IPS DF 6.9 (cell line): ENCODE data around the gene HIPK1.
"Not testable (repeated sequence)": the region's sequence is repeated elsewhere in the genome, so short reads cannot be mapped to it uniquely, and the experiment has no call there.

Experiments
- DNase-seq: peaks from one replicate; pipeline ENCODE4 v3.0.0-alpha.2; 2013; ENCODE audit warnings: low read depth, low spot score
- H3K27ac ChIP-seq: one replicate; pipeline ENCODE4 v1.5.1; 2013; ENCODE audit warnings: low read length, control low read depth
- H3K27me3 ChIP-seq: 2 replicates; pipeline ENCODE4 v1.6.1; 2013; ENCODE audit warnings: mild to moderate bottlenecking, low read length; ENCODE audit not compliant: control insufficient read depth, insufficient read depth
- H3K36me3 ChIP-seq: 2 replicates; pipeline ENCODE4 v1.6.1; 2013; ENCODE audit warnings: low read length; ENCODE audit not compliant: control insufficient read depth, insufficient read depth
- H3K4me1 ChIP-seq: 2 replicates; pipeline ENCODE4 v1.6.1; 2013; ENCODE audit warnings: low read length; ENCODE audit not compliant: control insufficient read depth, insufficient read depth
- H3K4me3 ChIP-seq: 2 replicates; pipeline ENCODE4 v1.5.1; 2013; ENCODE audit warnings: mild to moderate bottlenecking, low read length
- H3K9me3 ChIP-seq: 2 replicates; pipeline ENCODE4 v1.6.1; 2013; ENCODE audit warnings: low read length, inconsistent platforms; ENCODE audit not compliant: control insufficient read depth, insufficient read depth
- WGBS: extraction: QIAGEN DNeasy Blood & Tissue Kit; methylation state at CpG from one replicate; pipeline ENCODE4 v1.1.7; 2013; ENCODE audit warnings: mixed read lengths, missing lambda C conversion rate; ENCODE audit not compliant: insufficient read length, insufficient coverage; 5-methylcytosine and 5-hydroxymethylcytosine counted together

The HIPK1 gene

GRCh38 chr1:113993072-113993471 lies 63.9 kb downstream of the HIPK1 start:
- Histone ChIP-seq H3K4me3 (no peak overlapping the region), H3K9me3 (no peaks in the 10 kb centered on the region; the same call in 1 of the 2 replicates), H3K36me3 (no peaks in the 10 kb centered on the region), H3K4me1 (no peaks in the 10 kb centered on the region), H3K27me3 (no peaks in the 10 kb centered on the region), H3K27ac (no peak overlapping the region)
- no peak for DNase-seq
- WGBS, result no CpG with 5 or more reads among the region's 5 CpGs

GRCh38 chr1:113993766-113994165 lies 64.6 kb downstream of the HIPK1 start:
- DNase-seq, result no peak
- Histone ChIP-seq H3K36me3 (no peaks in the 10 kb centered on the region), H3K4me3 (no peak overlapping the region), H3K9me3 (no peaks in the 10 kb centered on the region; the same call in 1 of the 2 replicates), H3K27ac (no peak overlapping the region), H3K4me1 (no peaks in the 10 kb centered on the region), H3K27me3 (no peaks in the 10 kb centered on the region)
- no CpG with 5 or more reads among the region's 2 CpGs for WGBS

GRCh38 chr1:113995382-113995781 lies 66.3 kb downstream of the HIPK1 start:
- Histone ChIP-seq H3K9me3 (no peaks in the 10 kb centered on the region; the same call in 1 of the 2 replicates), H3K4me1 (no peaks in the 10 kb centered on the region), H3K27me3 (no peaks in the 10 kb centered on the region), H3K4me3 (no peak overlapping the region), H3K36me3 (no peaks in the 10 kb centered on the region), H3K27ac (no peak overlapping the region)
- DNase-seq, result no peak
- WGBS, result no CpG with 5 or more reads among the region's 2 CpGs

- Histone ChIP-seq H3K4me1 (0 out of 2 replicates have a peak, but pooled peaks cover 2% of the 10 kb centered on the region), H3K27me3 (no peaks in the 10 kb centered on the region), H3K36me3 (no peaks in the 10 kb centered on the region), H3K27ac (no peak overlapping the region), H3K9me3 (no peaks in the 10 kb centered on the region; the same call in 1 of the 2 replicates), H3K4me3 (no peak overlapping the region)
- no peak for DNase-seq
- WGBS, result no CpG with 5 or more reads among the region's 4 CpGs
These were observed 69.2 kb downstream of the HIPK1 start for GRCh38 chr1:113998361-113998760.

GRCh38 chr1:113999233-113999632 lies 70.1 kb downstream of the HIPK1 start:
- no peak for DNase-seq
- Histone ChIP-seq H3K36me3 (no peaks in the 10 kb centered on the region), H3K9me3 (no peaks in the 10 kb centered on the region; the same call in 1 of the 2 replicates), H3K4me1 (0 out of 2 replicates have a peak, but pooled peaks cover 2% of the 10 kb centered on the region), H3K27me3 (no peaks in the 10 kb centered on the region), H3K4me3 (no peak overlapping the region), H3K27ac (no peak overlapping the region)
- no CpG with 5 or more reads among the region's 2 CpGs for WGBS

GRCh38 chr1:113999799-114000198 lies 70.7 kb downstream of the HIPK1 start:
- Histone ChIP-seq H3K9me3 (no peaks in the 10 kb centered on the region; the same call in 1 of the 2 replicates), H3K4me1 (0 out of 2 replicates have a peak, but pooled peaks cover 2% of the 10 kb centered on the region), H3K27me3 (no peaks in the 10 kb centered on the region), H3K27ac (no peak overlapping the region), H3K4me3 (no peak overlapping the region), H3K36me3 (no peaks in the 10 kb centered on the region)
- no CpG with 5 or more reads among the region's 2 CpGs for WGBS
- no peak for DNase-seq

- Histone ChIP-seq H3K9me3 (no peaks in the 10 kb centered on the region; the same call in 1 of the 2 replicates), H3K36me3 (no peaks in the 10 kb centered on the region), H3K27me3 (no peaks in the 10 kb centered on the region), H3K4me3 (no peak overlapping the region), H3K27ac (no peak overlapping the region), H3K4me1 (0 out of 2 replicates have a peak, but pooled peaks cover 2% of the 10 kb centered on the region)
- DNase-seq, result no peak
These were observed 71.3 kb downstream of the HIPK1 start for GRCh38 chr1:114000406-114000805.

- 0 out of 2 replicates have a peak, but pooled peaks cover 2% of the 10 kb centered on the region for H3K4me1 ChIP-seq
- WGBS, result no CpG with 5 or more reads among the region's 15 CpGs
- H3K27me3 ChIP-seq, result no peaks in the 10 kb centered on the region
- no peak overlapping the region for H3K4me3 ChIP-seq
- no peak for DNase-seq
- H3K36me3 ChIP-seq, result no peaks in the 10 kb centered on the region
- no peak overlapping the region for H3K27ac ChIP-seq
- H3K9me3 ChIP-seq, result no peaks in the 10 kb centered on the region
These were observed 73.5 kb downstream of the HIPK1 start for GRCh38 chr1:114002492-114003239.

- WGBS, result no CpG with 5 or more reads among the region's 5 CpGs
- no peak for DNase-seq
- Histone ChIP-seq H3K27ac (no peak overlapping the region), H3K36me3 (no peaks in the 10 kb centered on the region), H3K4me1 (peaks cover 4% of the 10 kb centered on the region; the same call in 1 of the 2 replicates), H3K9me3 (no peaks in the 10 kb centered on the region), H3K4me3 (no peak overlapping the region), H3K27me3 (no peaks in the 10 kb centered on the region)
These were observed 74.3 kb downstream of the HIPK1 start for GRCh38 chr1:114003431-114003830.

GRCh38 chr1:114006825-114007224 lies 77.7 kb downstream of the HIPK1 start:
- not testable (repeated sequence) for H3K27me3 ChIP-seq, H3K36me3 ChIP-seq
- WGBS, result no CpG with 5 or more reads among the region's 4 CpGs

GRCh38 chr1:114008480-114008941 lies 79.4 kb downstream of the HIPK1 start:
- Histone ChIP-seq H3K4me1 (peaks cover 2% of the 10 kb centered on the region; the same call in 1 of the 2 replicates), H3K27me3 (no peaks in the 10 kb centered on the region), H3K4me3 (no peak overlapping the region), H3K27ac (no peak overlapping the region), H3K9me3 (no peaks in the 10 kb centered on the region), H3K36me3 (no peaks in the 10 kb centered on the region)
- no CpG with 5 or more reads among the region's 2 CpGs for WGBS
- DNase-seq, result no peak

More at GRCh38 chr1:114006825-114007224, 77.7 kb downstream of the HIPK1 start:
- DNase-seq, H3K4me3 ChIP-seq, H3K4me1 ChIP-seq, H3K9me3 ChIP-seq, H3K27ac ChIP-seq: not testable (repeated sequence)
